Fibroblast of lung (primary cell): Measurements from ENCODE around the gene CDC123. TPM values are rescaled to one million over a fixed set of nuclear protein-coding genes. Genes with fewer than 3 reads are reported as not detected.

ENCODE experiments used
- DNase-seq, 2 donors: peaks; one replicate each; pipeline versions ENCODE4 v3.0.0 to v3.0.0-alpha.2; 2010; ENCODE audit warnings: low read depth in 2 of 2
- H2AFZ ChIP-seq: 2 replicates; pipeline ENCODE4 v1.5.1; 2012; ENCODE audit warnings: low read length, control low read depth, inconsistent platforms
- H3K27ac ChIP-seq: 2 replicates; pipeline ENCODE4 v1.5.1; 2011; ENCODE audit warnings: low read length, control low read depth; ENCODE audit not compliant: insufficient read depth
- H3K27me3 ChIP-seq: 2 replicates; pipeline ENCODE4 v1.5.1; 2011; ENCODE audit warnings: mild to moderate bottlenecking, low read length; ENCODE audit not compliant: control insufficient read depth, insufficient read depth
- H3K36me3 ChIP-seq: 2 replicates; pipeline ENCODE4 v1.5.1; 2011; ENCODE audit warnings: low read length; ENCODE audit not compliant: control insufficient read depth, insufficient read depth
- H3K4me1 ChIP-seq: 2 replicates; pipeline ENCODE4 v1.5.1; 2011; ENCODE audit warnings: low read length; ENCODE audit not compliant: control insufficient read depth, insufficient read depth; ENCODE audit errors: extremely low read depth
- H3K4me2 ChIP-seq: 2 replicates; pipeline ENCODE4 v1.5.1; 2011; ENCODE audit warnings: low read length, control low read depth; ENCODE audit not compliant: insufficient read depth; ENCODE audit errors: extremely low read depth
- H3K4me3 ChIP-seq, 4 experiments: fragments of 200-600 bp in 1 of 4; sonication (generic) in 1 of 4; replicated peaks in 1 of 4; 2 replicates each; pipeline ENCODE4 v1.5.1; 2011 to 2016; ENCODE audit warnings: low read length in 4 of 4, low read depth in 3 of 4, mild to moderate bottlenecking in 3 of 4, control low read depth in 2 of 4, inconsistent platforms in 1 of 4, mixed read lengths in 1 of 4; ENCODE audit not compliant: insufficient read depth in 1 of 4; ENCODE audit errors: control extremely low read depth in 1 of 4
- H3K79me2 ChIP-seq: 2 replicates; pipeline ENCODE4 v1.5.1; 2012; ENCODE audit warnings: mild to moderate bottlenecking, low read length, inconsistent platforms; ENCODE audit not compliant: control insufficient read depth, insufficient read depth
- H3K9ac ChIP-seq: 2 replicates; pipeline ENCODE4 v1.5.1; 2011; ENCODE audit warnings: mild to moderate bottlenecking, low read length, control low read depth; ENCODE audit not compliant: insufficient read depth
- H3K9me3 ChIP-seq: 2 replicates; pipeline ENCODE4 v1.5.1; 2012; ENCODE audit warnings: low read depth, low read length; ENCODE audit not compliant: control insufficient read depth, insufficient read depth
- H4K20me1 ChIP-seq: 2 replicates; pipeline ENCODE4 v1.5.1; 2011; ENCODE audit warnings: low read length; ENCODE audit not compliant: control insufficient read depth, insufficient read depth; ENCODE audit errors: extremely low read depth
- CTCF ChIP-seq, 2 donors: IDR thresholded peaks in 1 of 2; conservative IDR thresholded peaks in 1 of 2; 1 replicate in 1 of 2; 2 replicates in 1 of 2; pipeline ENCODE4 v1.5.1; 2011 to 2012; ENCODE audit warnings: low read length in 2 of 2, control low read depth in 1 of 2, inconsistent platforms in 1 of 2, low read depth in 1 of 2, mild to moderate bottlenecking in 1 of 2
- EZH2 ChIP-seq: IDR thresholded peaks from 2 replicates; pipeline ENCODE4 v1.5.1; 2012; ENCODE audit warnings: low read length, control low read depth, mild to moderate bottlenecking; ENCODE audit errors: missing control alignments
- polyA plus RNA-seq, 2 donors: library from polyadenylated mRNA; depleted of rRNA in 1 of 2; stranded (reverse) in 1 of 2; unstranded in 1 of 2; fragments of >200 nt; gene quantifications; 2 replicates each; pipeline ENCODE4 v1.2.1, GENCODE V29; 2011 to 2012; ENCODE audit warnings: missing spikeins in 1 of 2
- total RNA-seq: library from RNA; depleted of rRNA; stranded (reverse); fragments of >200 nt; gene quantifications from 2 replicates; pipeline ENCODE4 v1.2.1, GENCODE V29; 2014

Gene CDC123
- total and polyA plus RNA-seq, 2 donors (not counting 1 experiment from before 2014, with no cell fraction given), result 144 to 172 TPM

- Histone ChIP-seq H3K4me2 (no peak overlapping the region), H3K27ac (no peak overlapping the region), H3K4me1 (no peaks in the 10 kb centered on the region), H3K9ac (no peak overlapping the region), H3K9me3 (no peaks in the 10 kb centered on the region), H3K27me3 (no peaks in the 10 kb centered on the region), H3K4me3 (no peak overlapping the region), H3K79me2 (no peaks in the 10 kb centered on the region), H3K36me3 (peaks cover 9% of the 10 kb centered on the region), H2AFZ (no peak overlapping the region), H4K20me1 (no peaks in the 10 kb centered on the region)
- no peak for DNase-seq
- TF ChIP-seq EZH2 (no peak), CTCF (conservative IDR thresholded peaks at IDR 0.05 in 1 of 2, IDR thresholded peaks at IDR 0.05 in 1 of 2; ENCODE audit: low read depth in 1 of 2, low read length in 2 of 2) (no peak)
Observed at GRCh38 chr10:12179606-12180170, 16.3 kb upstream of the CDC123 start.

- no peak overlapping the region for H3K9ac ChIP-seq
- H3K27ac ChIP-seq, result no peak overlapping the region
Observed at GRCh38 chr10:12180221-12180974, 15.6 kb upstream of the CDC123 start.

More at GRCh38 chr10:12180221-12180974, 15.6 kb upstream of the CDC123 start:
- H3K79me2 ChIP-seq, result no peaks in the 10 kb centered on the region
- H3K4me1 ChIP-seq, result no peaks in the 10 kb centered on the region
- no peak overlapping the region for H3K4me2 ChIP-seq
- no peaks in the 10 kb centered on the region for H3K9me3 ChIP-seq
- no peak for TF ChIP-seq CTCF (conservative IDR thresholded peaks at IDR 0.05 in 1 of 2, IDR thresholded peaks at IDR 0.05 in 1 of 2; ENCODE audit: low read depth in 1 of 2, low read length in 2 of 2)
- TF ChIP-seq EZH2, result no peak
- H2AFZ ChIP-seq, result no peak overlapping the region
- peaks cover 10% of the 10 kb centered on the region for H3K36me3 ChIP-seq
- no peak for DNase-seq
- no peak overlapping the region for H3K4me3 ChIP-seq
- H3K27me3 ChIP-seq, result no peaks in the 10 kb centered on the region
- H4K20me1 ChIP-seq, result no peaks in the 10 kb centered on the region
